Measurements from ENCODE around the gene PLEKHH2. TPM values are rescaled to one million over a fixed set of nuclear protein-coding genes. Genes with fewer than 3 reads are reported as not detected.

Gene PLEKHH2
- total and polyA plus RNA-seq, 5 experiments from 2014 or later = 0.13 to 6.4 (median 3.3) TPM; not detected in 1

DNA sequence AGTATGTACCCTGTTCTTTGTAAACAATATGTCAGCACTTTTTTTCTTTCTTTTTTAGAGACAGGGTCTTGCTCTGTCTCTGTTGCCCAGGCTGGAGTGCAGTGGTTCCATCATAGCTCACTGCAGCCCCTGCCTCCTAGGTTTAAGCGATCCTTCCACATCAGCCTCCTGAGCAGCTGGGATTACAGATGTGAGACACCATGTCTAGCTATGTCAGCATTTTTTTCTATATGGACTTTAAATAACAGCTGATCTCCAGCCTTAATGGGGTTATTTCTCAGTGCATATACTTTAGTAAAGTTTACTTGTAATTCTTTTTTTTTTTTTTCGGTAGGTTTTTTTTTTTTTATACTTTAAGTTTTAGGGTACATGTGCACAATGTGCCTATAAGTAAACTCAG lies 174.9 kb downstream of the PLEKHH2 start:
- H3K27me3 Mint-ChIP-seq = no peaks in the 10 kb centered on the region
- peaks cover 0 to 15% (median 0%) of the 10 kb centered on the region in 9 donors for H3K9me3 Mint-ChIP-seq
- peaks cover 5 to 9% (median 7%) of the 10 kb centered on the region in 3 donors for H3K36me3 Mint-ChIP-seq

DNA sequence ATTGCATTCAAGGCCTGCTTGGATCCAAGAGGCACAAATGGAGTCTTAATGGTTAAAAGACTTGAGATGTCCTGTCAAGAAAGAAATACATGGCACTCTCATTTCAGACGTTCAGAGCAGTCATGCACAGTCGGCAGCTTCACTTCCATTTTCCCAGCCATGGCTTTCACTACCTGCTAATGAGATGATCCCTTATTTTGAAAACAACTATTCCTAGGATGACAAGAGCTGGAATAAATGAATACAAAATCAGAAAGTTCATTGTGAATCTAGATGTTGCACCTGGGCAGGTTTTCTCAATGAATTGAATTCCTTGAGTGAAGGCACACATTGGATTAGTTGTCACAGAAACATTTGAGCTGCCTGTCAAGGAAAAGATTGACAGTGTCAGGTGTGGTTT lies 175.9 kb downstream of the PLEKHH2 start:
- Mint-ChIP-seq H3K36me3 (peaks cover 3 to 5% (median 5%) of the 10 kb centered on the region in 3 donors), H3K4me1 (peaks cover 0 to 3% (median 0%) of the 10 kb centered on the region in 4 donors), H3K27ac (no peak overlapping the region), H3K9me3 (peaks cover 0 to 15% (median 0%) of the 10 kb centered on the region in 9 donors), H3K27me3 (no peaks in the 10 kb centered on the region), H3K4me3 (no peak overlapping the region)
- POLR2A ChIA-PET = no interaction called here
- ATAC-seq (no peak), DNase-seq (no peak)

More for the DNA sequence above, 174.9 kb downstream of the PLEKHH2 start:
- POLR2A ChIA-PET = no interaction called here
- DNase-seq = no peak
- Mint-ChIP-seq H3K27ac (no peak overlapping the region), H3K4me1 (peaks cover 0 to 3% (median 0%) of the 10 kb centered on the region in 4 donors), H3K4me3 (no peak overlapping the region)
- no peak for ATAC-seq

DNA sequence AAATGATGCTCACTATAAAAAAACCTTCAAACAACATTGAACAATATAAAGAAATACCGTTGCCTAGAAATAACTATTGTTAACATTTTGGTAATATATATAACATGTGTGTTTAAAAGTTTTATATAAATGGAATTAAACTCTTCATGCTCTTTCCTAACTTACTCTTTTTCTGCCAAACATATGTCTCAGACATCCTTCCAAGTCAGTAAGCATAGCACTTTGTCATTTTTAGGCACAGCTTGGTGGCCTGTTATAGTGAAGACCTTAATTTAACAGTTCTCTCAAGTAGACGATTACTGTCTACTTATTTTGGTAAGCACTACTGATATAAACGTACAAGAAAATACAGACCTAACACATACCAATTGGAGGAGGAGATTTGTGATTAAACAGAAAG lies 177.7 kb downstream of the PLEKHH2 start:
- Mint-ChIP-seq H3K4me3 (no peak overlapping the region), H3K27ac (no peak overlapping the region), H3K9me3 (peaks cover 0 to 15% (median 0%) of the 10 kb centered on the region in 9 donors), H3K36me3 (peaks cover 3 to 5% (median 5%) of the 10 kb centered on the region in 3 donors), H3K4me1 (peaks cover 0 to 3% (median 0%) of the 10 kb centered on the region in 4 donors), H3K27me3 (no peaks in the 10 kb centered on the region)
- POLR2A ChIA-PET = no interaction called here
- DNase-seq = no peak
- ATAC-seq = no peak

Other genes with a start within 250 kb of the PLEKHH2 start
- gene THADA, start 41.2 kb upstream of the PLEKHH2 start, total RNA-seq = 10 to 100 TPM; 36.4 to 40.3 TPM
- 10 to 100 TPM in 1 of 3 donors, 1 to 10 TPM in 2; 9.2 to 15.5 (median 9.8) TPM for gene THADA, start 41.2 kb upstream of the PLEKHH2 start, polyA plus RNA-seq
- under 1 TPM; 0.31 to 0.33 TPM for gene C1GALT1C1L, start 39.2 kb downstream of the PLEKHH2 start, total RNA-seq
- gene C1GALT1C1L, start 39.2 kb downstream of the PLEKHH2 start, polyA plus RNA-seq = under 1 TPM in 2 of 3 donors, not detected in 1; 0.16 to 0.44 TPM
- 1 to 10 TPM; 5.3 to 5.8 TPM for gene DYNC2LI1, start 136.8 kb downstream of the PLEKHH2 start, total RNA-seq
- 1 to 10 TPM; 4.9 to 6.7 (median 6.2) TPM for gene DYNC2LI1, start 136.8 kb downstream of the PLEKHH2 start, polyA plus RNA-seq
- gene ABCG5, start 201.6 kb downstream of the PLEKHH2 start, total RNA-seq = not detected
- not detected for gene ABCG5, start 201.6 kb downstream of the PLEKHH2 start, polyA plus RNA-seq
- gene ABCG8, start 201.7 kb downstream of the PLEKHH2 start, total RNA-seq = not detected
- under 1 TPM in 2 of 3 donors, not detected in 1; 0.02 to 0.08 TPM for gene ABCG8, start 201.7 kb downstream of the PLEKHH2 start, polyA plus RNA-seq

Measured in naive thymus-derived CD8-positive, alpha-beta T cell (primary cell).